ENCODE results near the gene THOC6. TPM values are rescaled to one million over a fixed set of nuclear protein-coding genes. Genes with fewer than 3 reads are reported as not detected.

Gene THOC6
- total and polyA plus RNA-seq, 9 of the 15 experiments (the other 6 are each of a cell fraction or from before 2014, with no cell fraction given): 2.5 to 65.4 (median 42.3) TPM

DNA sequence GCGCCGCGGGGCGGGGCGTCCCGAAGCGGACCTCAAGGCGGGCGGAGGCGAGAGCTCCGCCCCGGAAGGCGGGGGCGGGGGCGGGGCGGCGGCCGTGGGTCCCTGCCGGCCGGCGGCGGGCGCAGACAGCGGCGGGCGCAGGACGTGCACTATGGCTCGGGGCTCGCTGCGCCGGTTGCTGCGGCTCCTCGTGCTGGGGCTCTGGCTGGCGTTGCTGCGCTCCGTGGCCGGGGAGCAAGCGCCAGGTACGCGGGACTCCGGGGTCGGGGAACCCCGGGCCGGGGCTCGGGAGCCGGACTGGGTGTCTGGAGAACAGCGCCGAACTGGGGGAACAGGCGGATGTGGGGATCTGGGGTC is 3.6 kb upstream of the THOC6 start, which contains the start of gene TNFRSF12A (continued):
- TF ChIP-seq NR4A1 (CRISPR knock-in tag; IDR thresholded peaks at IDR 0.05) (peak; percentile 48; the same call in 1 of the 2 replicates), NR4A1 (tag; IDR thresholded peaks at IDR 0.05) (no peak), RBM22 (IDR thresholded peaks at IDR 0.05; ENCODE audit: low read depth, low read length, poor library complexity, severe bottlenecking) (no peak), ZNF830 (CRISPR knock-in tag; IDR thresholded peaks at IDR 0.05) (no peak), SMARCC2 (IDR thresholded peaks at IDR 0.05; ENCODE audit: low read depth) (no peak), CBX8 (IDR thresholded peaks at IDR 0.05; ENCODE audit: borderline replicate concordance, extremely low read depth, low read depth, low read length, poor library complexity, severe bottlenecking) (no peak), ZNF41 (CRISPR knock-in tag; conservative IDR thresholded peaks at IDR 0.05) (no peak), RBBP5 (IDR thresholded peaks at IDR 0.05; ENCODE audit: borderline replicate concordance, insufficient read depth, low read length, poor library complexity, severe bottlenecking) (peak; percentile 71), TCF3 (CRISPR knock-in tag; IDR thresholded peaks at IDR 0.05) (no peak), KLF13 (tag; IDR thresholded peaks at IDR 0.05; ENCODE audit: borderline replicate concordance, low read depth) (no peak), ZNF77 (CRISPR knock-in tag; IDR thresholded peaks at IDR 0.05) (no peak), PRPF4 (IDR thresholded peaks at IDR 0.05; ENCODE audit: insufficient read depth, low read depth, low read length, poor library complexity, severe bottlenecking) (peak; percentile 47), NFE2L1 (tag; IDR thresholded peaks at IDR 0.05; ENCODE audit: borderline replicate concordance, low read depth) (no peak), SOX6 (IDR thresholded peaks at IDR 0.05) (no peak), CTBP1 (IDR thresholded peaks at IDR 0.05; ENCODE audit: borderline replicate concordance) (0 out of 2 replicates have a peak, but pooled peaks have one; percentile 5), TFAM (CRISPR knock-in tag; conservative IDR thresholded peaks at IDR 0.05) (no peak), NCOA4 (IDR thresholded peaks at IDR 0.05; ENCODE audit: partially characterized antibody) (no peak), HMG20A (CRISPR knock-in tag; conservative IDR thresholded peaks at IDR 0.05) (no peak), MAZ (CRISPR knock-in tag; conservative IDR thresholded peaks at IDR 0.05 in 1 of 2, IDR thresholded peaks at IDR 0.05 in 1 of 2) (peak in 1 of 2 experiments; percentile 19; a peak in 1 of 4 replicates), ZNF197 (CRISPR knock-in tag; IDR thresholded peaks at IDR 0.05; ENCODE audit: low read depth) (no peak), ETV6 (IDR thresholded peaks at IDR 0.05; ENCODE audit: borderline replicate concordance in 1 of 2, low read depth in 2 of 2, low read length in 1 of 2) (no peak), ETV6 (CRISPR knock-in tag; IDR thresholded peaks at IDR 0.05; ENCODE audit: borderline replicate concordance) (no peak), CXXC5 (CRISPR knock-in tag; IDR thresholded peaks at IDR 0.05) (peak; percentile 78)
- TF ChIP-seq, protein P1, sequence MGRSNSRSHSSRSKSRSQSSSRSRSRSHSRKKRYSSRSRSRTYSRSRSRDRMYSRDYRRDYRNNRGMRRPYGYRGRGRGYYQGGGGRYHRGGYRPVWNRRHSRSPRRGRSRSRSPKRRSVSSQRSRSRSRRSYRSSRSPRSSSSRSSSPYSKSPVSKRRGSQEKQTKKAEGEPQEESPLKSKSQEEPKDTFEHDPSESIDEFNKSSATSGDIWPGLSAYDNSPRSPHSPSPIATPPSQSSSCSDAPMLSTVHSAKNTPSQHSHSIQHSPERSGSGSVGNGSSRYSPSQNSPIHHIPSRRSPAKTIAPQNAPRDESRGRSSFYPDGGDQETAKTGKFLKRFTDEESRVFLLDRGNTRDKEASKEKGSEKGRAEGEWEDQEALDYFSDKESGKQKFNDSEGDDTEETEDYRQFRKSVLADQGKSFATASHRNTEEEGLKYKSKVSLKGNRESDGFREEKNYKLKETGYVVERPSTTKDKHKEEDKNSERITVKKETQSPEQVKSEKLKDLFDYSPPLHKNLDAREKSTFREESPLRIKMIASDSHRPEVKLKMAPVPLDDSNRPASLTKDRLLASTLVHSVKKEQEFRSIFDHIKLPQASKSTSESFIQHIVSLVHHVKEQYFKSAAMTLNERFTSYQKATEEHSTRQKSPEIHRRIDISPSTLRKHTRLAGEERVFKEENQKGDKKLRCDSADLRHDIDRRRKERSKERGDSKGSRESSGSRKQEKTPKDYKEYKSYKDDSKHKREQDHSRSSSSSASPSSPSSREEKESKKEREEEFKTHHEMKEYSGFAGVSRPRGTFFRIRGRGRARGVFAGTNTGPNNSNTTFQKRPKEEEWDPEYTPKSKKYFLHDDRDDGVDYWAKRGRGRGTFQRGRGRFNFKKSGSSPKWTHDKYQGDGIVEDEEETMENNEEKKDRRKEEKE (IDR thresholded peaks at IDR 0.05; ENCODE audit: borderline replicate concordance in 1 of 2, control insufficient read depth in 1 of 2, low read depth in 2 of 2, low read length in 1 of 2): no peak
- TF ChIP-seq, protein P2, sequence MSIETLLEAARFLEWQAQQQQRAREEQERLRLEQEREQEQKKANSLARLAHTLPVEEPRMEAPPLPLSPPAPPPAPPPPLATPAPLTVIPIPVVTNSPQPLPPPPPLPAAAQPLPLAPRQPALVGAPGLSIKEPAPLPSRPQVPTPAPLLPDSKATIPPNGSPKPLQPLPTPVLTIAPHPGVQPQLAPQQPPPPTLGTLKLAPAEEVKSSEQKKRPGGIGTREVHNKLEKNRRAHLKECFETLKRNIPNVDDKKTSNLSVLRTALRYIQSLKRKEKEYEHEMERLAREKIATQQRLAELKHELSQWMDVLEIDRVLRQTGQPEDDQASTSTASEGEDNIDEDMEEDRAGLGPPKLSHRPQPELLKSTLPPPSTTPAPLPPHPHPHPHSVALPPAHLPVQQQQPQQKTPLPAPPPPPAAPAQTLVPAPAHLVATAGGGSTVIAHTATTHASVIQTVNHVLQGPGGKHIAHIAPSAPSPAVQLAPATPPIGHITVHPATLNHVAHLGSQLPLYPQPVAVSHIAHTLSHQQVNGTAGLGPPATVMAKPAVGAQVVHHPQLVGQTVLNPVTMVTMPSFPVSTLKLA (conservative IDR thresholded peaks at IDR 0.05): peak; percentile 52 to 61

All from K562 (cell line).